NCI-H69 (cell line): ENCODE data around the gene DNAH11.
A peak's percentile ranks its signal among the peaks of the same experiment; 100 is the strongest.

Experiments used
- DNase-seq: peaks from one replicate; lab custom pipeline; 2025; lab: John Stamatoyannopoulos, UW

DNAH11 gene

GRCh38 chr7:21719846-21720245 is 177.0 kb downstream of the DNAH11 start:
- no peak for DNase-seq

GRCh38 chr7:21722371-21722770 is 179.5 kb downstream of the DNAH11 start:
- DNase-seq = no peak

DNA sequence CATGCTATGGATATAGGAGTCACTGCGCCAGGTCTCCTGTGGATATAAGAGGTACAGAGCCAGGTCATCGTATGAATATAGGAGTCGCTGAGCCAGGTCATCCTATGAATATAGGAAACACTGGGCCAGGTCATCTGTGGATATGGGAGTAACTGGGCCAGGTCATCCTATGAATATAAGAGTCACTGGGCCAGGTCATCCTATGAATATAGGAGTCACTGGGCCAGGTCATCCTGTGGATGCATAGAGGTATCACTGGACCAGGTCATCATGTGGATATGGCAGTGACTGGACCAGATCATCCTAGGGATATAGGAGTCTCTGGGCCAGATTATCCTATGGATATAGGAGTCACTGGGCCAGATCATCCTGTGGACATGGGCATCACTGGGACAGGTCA is 181.7 kb downstream of the DNAH11 start:
- no peak for DNase-seq

GRCh38 chr7:21730399-21730798 is 187.6 kb downstream of the DNAH11 start:
- DNase-seq = no peak

GRCh38 chr7:21731977-21732376 is 189.1 kb downstream of the DNAH11 start:
- no peak for DNase-seq

- DNase-seq = peak; percentile 16
These were observed 190.1 kb downstream of the DNAH11 start for GRCh38 chr7:21732956-21733355.

DNA sequence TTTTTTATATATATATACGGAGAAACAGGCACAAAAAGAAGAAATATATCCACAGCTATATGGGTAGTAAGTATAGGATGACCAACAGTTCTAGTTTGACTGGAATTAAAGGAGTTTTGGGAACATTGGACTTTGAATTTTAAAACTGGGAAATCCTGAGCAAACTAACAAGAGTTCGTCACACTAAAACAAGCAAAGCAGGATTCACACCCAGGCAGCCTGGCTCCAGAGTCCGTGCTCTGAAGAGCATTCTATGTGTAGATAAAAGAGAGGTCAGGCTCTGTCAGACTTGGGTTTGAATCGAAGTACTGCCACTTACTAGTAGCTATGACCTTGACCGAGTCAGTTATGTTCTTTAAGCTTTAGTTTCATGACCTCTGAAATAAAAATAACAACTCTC is 191.0 kb downstream of the DNAH11 start:
- no peak for DNase-seq

DNA sequence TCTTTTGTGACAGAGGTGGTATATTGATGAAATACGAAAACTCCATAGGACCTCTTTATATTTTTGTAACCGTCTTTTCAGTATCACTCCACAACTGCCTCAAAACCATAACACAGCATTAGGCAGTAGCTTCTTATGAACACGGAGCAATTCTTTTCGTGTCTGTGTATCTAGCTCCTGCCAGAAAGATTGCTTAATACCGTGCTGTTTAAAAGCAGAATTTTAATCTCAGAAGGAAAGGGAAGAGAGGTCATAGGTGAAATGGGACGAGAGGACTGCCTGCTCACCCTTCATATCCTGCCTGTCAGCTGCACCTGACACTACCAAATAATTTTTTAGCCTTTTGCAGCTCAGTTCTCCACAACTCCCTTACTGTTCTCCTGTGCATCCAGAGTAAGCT is 200.7 kb downstream of the DNAH11 start:
- no peak for DNase-seq

- DNase-seq = no peak
These were observed 204.1 kb downstream of the DNAH11 start for GRCh38 chr7:21746949-21747348.

- no peak for DNase-seq
These were observed 205.0 kb downstream of the DNAH11 start for GRCh38 chr7:21747806-21748205.

DNA sequence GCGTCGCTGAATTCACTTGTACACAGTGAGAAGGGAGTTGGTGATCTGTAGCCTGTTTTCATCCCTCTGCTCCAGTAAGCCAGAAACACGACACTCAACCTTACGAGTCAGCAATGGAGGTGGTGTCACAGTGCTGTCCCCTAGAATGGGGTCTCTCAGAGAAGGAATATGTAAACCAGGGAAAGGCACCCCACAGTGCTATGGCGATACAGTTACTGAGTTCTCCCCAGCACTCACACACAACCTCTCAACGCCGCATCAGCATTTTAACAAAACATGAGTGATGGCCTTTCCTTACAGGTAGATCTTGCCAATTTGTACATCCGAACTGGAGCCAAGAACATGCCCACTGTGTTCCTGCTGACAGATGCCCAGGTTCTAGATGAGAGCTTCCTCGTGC is 206.5 kb downstream of the DNAH11 start:
- no peak for DNase-seq

DNA sequence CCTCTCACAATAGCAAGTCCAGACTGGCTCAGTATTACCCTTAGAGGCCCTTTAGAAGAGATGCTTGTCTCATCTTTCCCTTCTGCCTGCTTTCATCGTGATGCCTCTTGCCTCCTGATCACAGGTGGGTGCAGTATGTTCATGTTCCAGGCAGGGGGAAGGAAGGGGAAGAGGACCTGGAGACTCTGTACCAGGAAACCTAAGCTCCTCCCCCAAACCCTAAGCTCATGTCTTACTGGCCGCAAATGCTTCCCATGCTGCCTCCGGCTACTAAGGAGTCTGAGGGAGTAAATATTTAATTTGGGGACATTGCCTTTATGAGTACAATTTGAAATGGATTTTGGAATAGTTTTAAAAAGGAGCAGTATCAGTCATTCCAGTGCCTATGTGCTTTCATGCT is 210.2 kb downstream of the DNAH11 start:
- DNase-seq = no peak

GRCh38 chr7:21754963-21755362 is 212.1 kb downstream of the DNAH11 start:
- no peak for DNase-seq

DNA sequence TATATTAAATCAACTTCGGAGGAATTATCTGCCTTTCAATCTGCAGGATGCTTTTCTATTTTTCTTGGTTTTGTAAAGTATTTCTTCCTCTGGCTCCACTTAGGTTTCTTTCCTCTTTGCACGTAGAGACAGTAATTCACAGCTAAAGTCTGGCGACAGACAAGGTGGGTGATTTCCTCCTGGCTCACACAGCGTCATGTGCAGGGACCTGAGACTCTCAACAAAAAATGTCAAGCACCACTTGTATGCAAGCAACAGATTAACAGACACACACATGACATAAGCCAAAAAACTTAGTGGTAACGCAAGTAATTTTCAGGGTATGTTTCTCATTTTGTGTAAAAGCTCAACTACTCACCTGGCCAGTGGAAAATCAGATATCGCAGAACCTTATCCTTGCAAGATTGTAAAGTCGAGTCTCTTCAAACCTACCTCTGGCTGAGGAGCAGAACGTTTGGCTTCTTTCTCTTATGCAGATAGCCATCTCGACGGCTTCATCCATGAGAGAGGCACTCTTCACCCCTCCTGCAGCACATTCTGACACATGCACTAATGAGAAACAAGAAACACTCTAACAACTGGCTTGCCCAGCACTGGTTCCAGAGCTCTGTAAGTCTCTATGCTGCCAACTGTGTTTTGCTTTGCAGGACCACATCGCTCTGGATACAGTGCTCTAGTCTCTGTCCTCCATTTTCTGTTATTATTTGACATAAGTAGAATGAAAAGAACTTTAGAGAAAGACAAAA is 214.9 kb downstream of the DNAH11 start:
- DNase-seq = no peak

- no peak for DNase-seq
These were observed 215.4 kb downstream of the DNAH11 start for GRCh38 chr7:21758286-21758685.

- no peak for DNase-seq
These were observed 219.6 kb downstream of the DNAH11 start for GRCh38 chr7:21762469-21762868.

DNA sequence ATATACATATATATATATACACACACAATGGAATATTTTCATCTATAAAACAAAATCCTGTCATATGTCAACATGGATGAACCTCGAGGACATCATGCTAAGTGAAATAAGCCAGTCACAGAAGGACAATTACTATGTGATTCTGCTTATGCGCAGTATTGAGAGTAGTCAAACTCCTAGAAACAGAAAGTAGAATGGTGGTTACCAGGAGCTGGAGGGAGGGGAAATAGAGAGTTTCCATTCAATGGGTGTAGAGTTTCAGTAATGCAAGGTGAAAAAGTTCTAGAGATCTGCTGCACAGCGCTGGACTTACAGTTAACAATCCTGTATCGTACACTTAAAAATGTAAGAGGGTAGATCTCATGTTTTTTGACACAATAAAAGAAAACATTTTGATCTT is 221.0 kb downstream of the DNAH11 start:
- DNase-seq = no peak

DNA sequence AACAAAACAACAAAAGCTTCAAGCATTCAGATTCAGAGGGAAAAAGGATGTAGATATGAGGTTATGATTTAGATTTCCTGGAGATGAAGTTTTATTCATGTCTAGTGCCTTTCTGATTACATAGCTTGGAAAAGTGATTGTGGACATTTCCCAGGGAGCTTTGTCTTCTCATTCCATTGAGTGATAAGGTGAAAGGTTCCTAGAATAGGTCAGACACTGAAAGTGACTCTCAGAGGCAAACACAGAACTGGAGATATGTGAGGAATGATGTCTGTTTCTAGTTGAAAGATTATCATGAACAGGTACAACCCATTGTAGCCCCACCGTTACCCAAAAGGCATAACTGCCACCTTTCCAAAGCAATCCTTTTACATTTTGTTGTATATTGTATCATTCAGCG is 223.4 kb downstream of the DNAH11 start:
- DNase-seq = no peak

GRCh38 chr7:21767300-21767900 is 224.6 kb downstream of the DNAH11 start:
- peak; percentile 97 for DNase-seq

- DNase-seq = no peak
These were observed 225.4 kb downstream of the DNAH11 start for GRCh38 chr7:21768279-21768678.

- DNase-seq = no peak
These were observed 228.4 kb downstream of the DNAH11 start for GRCh38 chr7:21771266-21771665.

DNA sequence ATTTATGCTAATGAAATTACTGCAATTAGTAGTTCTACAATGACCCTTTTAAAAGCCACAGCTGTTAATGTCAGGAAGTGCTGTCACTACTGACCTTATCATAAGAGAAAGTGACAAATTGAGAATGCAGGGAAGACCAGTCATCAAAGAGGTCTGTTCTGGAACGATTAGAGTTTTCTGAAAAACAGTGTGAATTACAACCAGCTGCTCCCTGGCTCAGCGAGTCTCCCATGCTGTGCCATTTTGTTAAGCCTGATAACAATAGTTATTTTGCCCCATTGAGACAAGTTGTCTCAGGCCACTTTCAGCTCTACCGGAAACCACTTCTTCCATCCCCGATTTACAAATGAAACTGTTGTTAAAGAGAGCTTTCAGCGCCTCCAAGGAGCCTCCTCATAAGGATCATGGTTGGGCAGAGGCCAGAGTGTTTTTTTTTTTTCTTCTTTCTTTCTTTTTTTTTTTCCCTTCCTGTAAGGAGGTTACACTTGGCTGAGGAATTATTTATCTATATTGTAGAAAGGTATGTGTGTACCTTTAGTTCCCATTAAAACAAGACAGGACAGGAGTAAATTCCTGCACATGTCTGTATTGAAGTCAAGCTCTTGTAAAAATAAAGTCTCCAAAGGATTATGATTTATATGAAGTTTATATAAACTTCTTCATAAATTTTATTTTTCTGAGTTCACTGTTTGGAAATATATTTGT is 229.2 kb downstream of the DNAH11 start:
- DNase-seq = peak; percentile 79

GRCh38 chr7:21773326-21773725 is 230.5 kb downstream of the DNAH11 start:
- no peak for DNase-seq
